CD4-positive, alpha-beta T cell treated with Interleukin-12 subunit alpha and Interleukin-12 subunit beta, for 1 hour (primary cell): ENCODE data around the gene APOE.
"Not testable (repeated sequence)": the region's sequence is repeated elsewhere in the genome, so short reads cannot be mapped to it uniquely, and the experiment has no call there.

Experiments
- DNase-seq: peaks from one replicate; pipeline ENCODE4 v3.0.0-alpha.2; 2020

APOE gene

DNA sequence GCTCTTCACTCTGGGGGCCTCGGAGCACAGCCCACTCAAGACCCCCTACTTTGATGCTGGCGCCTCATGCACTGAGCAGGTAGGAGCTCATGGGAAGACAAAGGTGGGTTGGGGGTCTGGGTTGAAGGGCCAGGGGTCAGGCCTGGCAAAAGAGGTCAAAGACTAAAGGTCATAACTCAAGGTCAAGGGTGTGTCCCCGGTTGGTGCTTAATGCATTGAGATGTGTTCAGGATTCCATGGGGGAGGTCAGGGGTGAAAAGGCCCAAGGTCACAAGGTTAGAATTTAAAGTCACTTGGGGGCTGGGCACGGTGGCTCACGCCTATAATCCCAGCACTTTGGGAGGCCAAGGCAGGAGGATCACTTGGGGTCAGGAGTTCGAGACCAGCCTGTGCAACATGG, 19.5 kb upstream of the APOE start:
- DNase-seq, result no peak

DNA sequence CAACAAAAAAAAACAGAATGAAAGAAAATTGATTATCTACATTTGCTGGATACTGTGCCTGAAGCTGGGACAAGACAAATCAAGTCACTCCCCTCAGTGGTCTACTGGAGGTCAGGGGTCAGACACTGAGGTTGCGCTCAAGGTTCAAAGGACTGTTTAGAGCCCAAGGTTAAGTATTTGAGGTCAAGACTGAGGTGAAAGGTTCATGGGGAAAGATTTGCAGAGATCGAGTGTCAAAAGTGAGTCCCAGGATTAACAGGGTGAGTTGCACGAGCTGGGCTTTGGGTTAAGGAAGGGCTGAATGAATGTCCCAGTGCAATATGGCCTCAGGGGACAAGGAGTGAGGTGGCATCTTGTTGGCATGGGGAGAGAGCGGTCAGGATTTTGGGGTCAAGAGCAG, 17.9 kb upstream of the APOE start:
- no peak for DNase-seq

DNA sequence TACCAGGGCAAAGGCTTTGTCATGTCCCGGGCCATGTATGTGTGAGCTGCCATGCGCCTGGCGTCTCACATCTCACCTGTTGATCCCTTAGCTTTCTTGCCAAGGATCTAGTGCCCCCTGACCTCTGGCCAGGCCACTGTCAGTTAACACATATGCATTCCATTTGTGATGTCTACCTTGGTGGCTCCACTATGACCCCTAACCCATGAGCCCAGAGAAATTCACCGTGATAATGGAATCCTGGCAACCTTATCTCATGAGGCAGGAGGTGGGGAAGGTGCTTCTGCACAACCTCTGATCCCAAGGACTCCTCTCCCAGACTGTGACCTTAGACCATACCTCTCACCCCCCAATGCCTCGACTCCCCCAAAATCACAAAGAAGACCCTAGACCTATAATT, 17.3 kb upstream of the APOE start:
- DNase-seq, result not testable (repeated sequence)

DNA sequence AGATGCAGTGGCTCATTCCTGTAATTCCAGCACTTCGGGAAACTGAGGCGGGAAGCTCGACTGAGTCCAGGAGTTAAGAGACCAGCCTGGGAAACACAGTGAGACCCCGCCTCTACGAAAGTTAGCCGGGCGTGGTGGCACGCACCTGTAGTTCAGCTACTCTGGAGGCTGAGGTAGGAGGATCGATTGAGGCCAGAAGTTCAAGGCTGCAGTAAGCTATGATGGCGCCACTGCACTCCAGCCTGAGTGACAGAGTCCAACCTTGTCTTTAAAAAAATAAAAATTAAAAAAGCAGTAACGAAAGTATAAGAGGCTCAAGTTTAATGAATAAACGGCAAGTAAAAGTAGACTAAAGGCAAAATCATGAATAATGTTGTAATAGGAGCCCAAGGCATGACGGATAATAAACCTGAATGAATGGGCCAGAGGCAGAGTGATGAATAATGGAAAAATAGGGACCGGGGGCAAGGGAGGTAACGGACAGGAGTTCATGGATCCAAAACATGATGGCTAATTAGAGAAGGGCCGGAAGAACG, 15.7 kb upstream of the APOE start:
- no peak for DNase-seq

- DNase-seq, result no peak
These were observed 15.1 kb upstream of the APOE start for GRCh38 chr19:44890366-44891015.

- peak; percentile 100 for DNase-seq
These were observed 14.3 kb upstream of the APOE start, which contains the start of gene TOMM40 for GRCh38 chr19:44891016-44891882. TSS of gene TOMM40 (plus strand) at chr19:44891254. CDS start at chr19:44891416, 162 bp downstream.

- DNase-seq, result no peak
These were observed 12.7 kb upstream of the APOE start for GRCh38 chr19:44892932-44893331.

DNA sequence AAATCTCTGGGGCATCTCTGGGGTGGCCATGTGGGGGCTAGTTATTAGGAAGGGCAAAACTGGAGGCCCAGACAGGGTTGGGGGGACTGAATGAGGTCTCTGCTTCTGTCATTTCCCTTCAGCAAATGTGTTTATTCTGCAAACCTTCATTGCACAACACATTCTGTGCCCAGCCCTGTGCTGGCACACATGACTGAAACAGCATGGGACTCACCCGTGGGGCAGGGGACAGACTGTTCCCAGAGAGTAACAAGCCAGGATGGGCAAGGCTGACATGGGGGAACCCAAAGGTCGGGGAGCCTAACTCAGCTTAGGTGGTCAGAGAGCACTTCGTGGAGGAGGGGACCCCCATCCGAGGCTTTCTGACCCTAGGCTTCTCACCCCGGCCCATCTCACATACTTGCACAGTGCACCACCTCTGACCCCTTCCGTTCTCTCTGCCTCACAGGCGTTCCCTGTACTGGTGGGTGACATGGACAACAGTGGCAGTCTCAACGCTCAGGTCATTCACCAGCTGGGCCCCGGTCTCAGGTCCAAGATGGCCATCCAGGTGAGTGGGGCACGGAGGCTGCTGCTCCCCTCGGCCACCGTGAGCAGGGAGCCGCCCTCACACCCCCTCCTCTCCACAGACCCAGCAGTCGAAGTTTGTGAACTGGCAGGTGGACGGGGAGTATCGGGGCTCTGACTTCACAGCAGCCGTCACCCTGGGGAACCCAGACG, 12.1 kb upstream of the APOE start:
- DNase-seq, result no peak

GRCh38 chr19:44894052-44894400, 11.6 kb upstream of the APOE start:
- DNase-seq, result no peak

GRCh38 chr19:44894946-44895345, 10.7 kb upstream of the APOE start:
- DNase-seq, result no peak

GRCh38 chr19:44897835-44898234, 7.8 kb upstream of the APOE start:
- DNase-seq, result no peak

- DNase-seq, result no peak
These were observed 5.0 kb upstream of the APOE start for GRCh38 chr19:44900328-44901244.

GRCh38 chr19:44903216-44903601, 2.4 kb upstream of the APOE start:
- no peak for DNase-seq

DNA sequence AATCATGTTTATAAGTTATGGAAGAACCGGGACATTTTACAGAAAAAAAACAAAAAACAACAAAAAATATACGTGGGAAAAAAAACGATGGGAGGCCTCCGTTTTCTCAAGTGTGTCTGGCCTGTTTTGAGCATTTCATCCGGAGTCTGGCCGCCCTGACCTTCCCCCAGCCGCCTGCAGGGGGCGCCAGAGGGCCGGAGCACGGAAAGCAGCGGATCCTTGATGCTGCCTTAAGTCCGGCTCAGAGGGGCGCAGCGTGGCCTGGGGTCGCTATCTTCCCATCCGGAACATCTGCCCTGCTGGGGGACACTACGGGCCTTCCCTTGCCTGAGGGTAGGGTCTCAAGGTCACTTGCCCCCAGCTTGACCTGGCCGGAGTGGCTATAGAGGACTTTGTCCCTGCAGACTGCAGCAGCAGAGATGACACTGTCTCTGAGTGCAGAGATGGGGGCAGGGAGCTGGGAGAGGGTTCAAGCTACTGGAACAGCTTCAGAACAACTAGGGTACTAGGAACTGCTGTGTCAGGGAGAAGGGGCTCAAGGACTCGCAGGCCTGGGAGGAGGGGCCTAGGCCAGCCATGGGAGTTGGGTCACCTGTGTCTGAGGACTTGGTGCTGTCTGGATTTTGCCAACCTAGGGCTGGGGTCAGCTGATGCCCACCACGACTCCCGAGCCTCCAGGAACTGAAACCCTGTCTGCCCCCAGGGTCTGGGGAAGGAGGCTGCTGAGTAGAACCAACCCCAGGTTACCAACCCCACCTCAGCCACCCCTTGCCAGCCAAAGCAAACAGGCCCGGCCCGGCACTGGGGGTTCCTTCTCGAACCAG, 1.8 kb upstream of the APOE start:
- peak; percentile 74 for DNase-seq

DNA sequence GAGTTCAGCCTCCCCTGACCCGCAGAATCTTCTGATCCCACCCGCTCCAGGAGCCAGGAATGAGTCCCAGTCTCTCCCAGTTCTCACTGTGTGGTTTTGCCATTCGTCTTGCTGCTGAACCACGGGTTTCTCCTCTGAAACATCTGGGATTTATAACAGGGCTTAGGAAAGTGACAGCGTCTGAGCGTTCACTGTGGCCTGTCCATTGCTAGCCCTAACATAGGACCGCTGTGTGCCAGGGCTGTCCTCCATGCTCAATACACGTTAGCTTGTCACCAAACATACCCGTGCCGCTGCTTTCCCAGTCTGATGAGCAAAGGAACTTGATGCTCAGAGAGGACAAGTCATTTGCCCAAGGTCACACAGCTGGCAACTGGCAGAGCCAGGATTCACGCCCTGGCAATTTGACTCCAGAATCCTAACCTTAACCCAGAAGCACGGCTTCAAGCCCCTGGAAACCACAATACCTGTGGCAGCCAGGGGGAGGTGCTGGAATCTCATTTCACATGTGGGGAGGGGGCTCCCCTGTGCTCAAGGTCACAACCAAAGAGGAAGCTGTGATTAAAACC, 1.1 kb upstream of the APOE start:
- no peak for DNase-seq

DNA sequence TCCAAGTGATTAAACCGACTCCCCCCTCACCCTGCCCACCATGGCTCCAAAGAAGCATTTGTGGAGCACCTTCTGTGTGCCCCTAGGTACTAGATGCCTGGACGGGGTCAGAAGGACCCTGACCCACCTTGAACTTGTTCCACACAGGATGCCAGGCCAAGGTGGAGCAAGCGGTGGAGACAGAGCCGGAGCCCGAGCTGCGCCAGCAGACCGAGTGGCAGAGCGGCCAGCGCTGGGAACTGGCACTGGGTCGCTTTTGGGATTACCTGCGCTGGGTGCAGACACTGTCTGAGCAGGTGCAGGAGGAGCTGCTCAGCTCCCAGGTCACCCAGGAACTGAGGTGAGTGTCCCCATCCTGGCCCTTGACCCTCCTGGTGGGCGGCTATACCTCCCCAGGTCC, 2.0 kb downstream of the APOE start:
- no peak for DNase-seq

GRCh38 chr19:44908074-44908835, 2.7 kb downstream of the APOE start:
- DNase-seq, result no peak

DNA sequence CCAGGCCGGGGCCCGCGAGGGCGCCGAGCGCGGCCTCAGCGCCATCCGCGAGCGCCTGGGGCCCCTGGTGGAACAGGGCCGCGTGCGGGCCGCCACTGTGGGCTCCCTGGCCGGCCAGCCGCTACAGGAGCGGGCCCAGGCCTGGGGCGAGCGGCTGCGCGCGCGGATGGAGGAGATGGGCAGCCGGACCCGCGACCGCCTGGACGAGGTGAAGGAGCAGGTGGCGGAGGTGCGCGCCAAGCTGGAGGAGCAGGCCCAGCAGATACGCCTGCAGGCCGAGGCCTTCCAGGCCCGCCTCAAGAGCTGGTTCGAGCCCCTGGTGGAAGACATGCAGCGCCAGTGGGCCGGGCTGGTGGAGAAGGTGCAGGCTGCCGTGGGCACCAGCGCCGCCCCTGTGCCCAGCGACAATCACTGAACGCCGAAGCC, 3.3 kb downstream of the APOE start:
- DNase-seq, result no peak

GRCh38 chr19:44909775-44910174, 4.2 kb downstream of the APOE start:
- DNase-seq, result no peak

- DNase-seq, result not testable (repeated sequence)
These were observed 6.3 kb downstream of the APOE start for GRCh38 chr19:44911896-44912295.
